Inferior parietal cortex (tissue), 1 donor: ENCODE data around the gene XCL2.

Source experiments
- DNase-seq: peaks from one replicate; pipeline ENCODE4 v3.0.0-alpha.2; 2016; ENCODE audit errors: extremely low spot score

Gene XCL2

DNA sequence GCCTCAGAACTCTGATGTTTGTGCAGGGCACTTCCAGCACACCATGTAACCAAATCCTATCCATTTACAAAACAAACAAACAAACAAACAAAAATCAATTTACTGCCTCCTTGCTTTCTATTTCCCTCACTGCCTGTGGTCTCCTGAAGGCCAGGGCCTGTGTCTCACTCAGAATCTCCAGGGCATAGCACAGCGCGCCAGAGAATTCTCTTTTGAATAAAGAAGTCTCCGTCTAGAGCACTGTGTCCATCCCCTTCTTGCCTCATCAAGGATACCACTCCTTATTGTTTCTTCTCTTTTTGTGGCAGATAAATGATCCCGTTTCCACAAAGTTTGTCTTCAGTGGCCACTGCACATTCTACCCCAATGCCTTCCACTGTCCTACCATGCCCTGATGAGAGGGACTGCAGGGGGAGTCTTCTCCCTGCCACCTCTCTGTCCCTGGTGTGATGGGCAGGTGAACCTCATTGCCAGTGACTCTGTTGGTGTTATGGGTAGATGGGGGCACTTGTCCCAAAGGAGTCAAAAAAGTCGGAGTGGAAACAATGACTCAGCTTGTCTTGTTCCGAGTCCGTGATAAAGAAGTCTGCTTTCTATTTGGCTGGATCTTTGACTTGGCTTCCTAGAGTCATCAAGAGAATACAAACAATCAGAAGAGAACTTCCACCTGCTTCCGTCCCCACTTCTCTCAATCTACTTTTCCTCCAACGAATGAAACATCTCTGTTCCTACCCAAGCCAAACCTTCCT is 30.0 kb downstream of the XCL2 start:
- no peak for DNase-seq

DNA sequence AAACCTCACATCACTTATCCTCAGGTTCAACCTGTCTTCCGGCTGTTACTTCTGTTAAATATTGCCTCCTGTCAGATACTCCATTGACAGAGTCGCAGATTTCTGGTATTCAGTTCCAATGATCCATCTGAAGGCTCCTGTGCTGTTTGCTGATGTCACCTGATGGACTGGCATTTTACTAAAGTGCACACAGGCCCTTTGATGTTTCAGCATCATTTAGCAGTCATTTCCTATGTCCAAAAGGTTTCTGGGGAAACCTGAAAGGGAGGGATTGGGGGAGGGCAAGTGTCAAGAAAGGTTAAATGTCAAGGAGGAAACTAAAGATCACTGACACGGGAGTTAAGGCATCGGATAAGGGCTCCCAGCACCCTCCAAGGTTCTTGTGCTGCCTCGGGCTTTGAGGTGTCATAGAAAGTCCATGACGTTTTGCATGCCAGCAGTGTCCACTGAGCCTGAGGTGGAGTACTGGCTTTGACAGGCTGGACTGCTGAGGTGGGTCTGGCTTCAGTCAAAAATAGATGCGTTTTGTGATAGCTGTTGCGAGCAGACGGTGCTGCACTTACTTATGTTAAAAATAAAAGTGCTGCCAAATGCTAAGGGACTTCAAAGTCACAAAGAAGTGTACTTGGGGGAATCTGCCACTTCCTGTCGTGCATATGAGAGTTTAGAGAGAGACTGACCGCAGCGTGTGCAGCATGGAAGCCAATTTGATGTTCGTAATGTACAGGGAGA is 30.8 kb downstream of the XCL2 start:
- no peak for DNase-seq

DNA sequence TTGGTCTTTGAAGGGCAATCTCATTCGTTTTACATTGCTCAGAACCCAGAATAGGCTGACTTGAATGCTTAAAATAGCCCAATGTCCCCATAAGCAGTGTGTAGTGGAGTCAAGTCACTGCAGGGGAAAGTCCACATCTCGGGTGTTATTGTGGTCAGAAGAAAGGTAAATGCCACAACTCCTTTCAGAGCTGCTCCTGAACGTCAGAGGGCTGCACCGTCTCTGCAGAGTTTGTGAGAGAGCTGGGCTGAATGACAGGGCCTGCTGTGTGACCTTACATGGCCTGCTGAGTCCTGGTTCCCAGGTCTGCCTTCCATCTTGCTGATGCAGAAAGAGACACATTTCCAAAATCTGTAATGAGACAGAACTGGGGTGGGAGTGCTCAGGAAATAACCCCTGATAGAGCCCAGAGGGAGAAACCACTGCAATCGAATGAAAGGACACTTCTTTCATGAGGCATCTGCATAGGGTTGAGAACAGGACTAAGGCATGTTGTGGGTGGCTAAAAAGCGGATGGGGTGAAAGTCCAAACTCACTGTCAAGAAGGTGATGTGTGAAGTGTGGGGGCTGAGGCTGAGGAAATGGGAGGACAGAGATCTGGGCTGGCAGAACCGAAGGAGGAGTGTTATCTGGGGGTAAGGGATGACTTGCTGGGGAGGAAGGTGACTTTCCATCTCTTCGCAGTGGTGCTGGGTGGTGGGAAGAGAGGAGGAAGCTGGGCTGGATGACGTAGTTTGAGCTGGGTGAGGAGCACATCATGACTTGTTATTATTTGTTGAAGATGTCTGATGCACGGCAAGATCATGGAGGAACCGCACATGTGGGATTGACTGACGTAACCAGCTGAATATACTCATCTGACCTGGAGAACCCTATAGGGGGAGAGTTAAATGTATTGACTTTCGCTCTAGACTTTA is 33.7 kb downstream of the XCL2 start:
- no peak for DNase-seq

DNA sequence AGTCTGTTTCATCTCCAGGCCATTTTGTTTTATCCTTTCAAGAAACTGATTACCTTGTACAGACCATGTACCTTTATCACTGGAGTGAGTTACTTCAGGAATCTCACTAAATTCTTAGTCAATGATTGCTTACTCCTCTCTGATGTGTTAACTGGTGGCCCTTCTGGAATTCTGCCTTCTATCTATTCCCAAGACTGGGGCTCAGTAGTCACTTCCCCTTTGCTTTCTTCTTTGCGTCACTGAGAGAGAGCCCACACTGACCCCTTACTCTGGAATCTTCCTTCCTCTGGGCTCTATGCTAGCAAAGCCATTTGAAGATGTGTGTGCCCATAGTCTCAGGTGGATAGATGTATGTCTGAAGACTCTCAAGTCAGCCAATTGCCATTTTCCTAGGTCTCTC is 34.6 kb downstream of the XCL2 start:
- no peak for DNase-seq

DNA sequence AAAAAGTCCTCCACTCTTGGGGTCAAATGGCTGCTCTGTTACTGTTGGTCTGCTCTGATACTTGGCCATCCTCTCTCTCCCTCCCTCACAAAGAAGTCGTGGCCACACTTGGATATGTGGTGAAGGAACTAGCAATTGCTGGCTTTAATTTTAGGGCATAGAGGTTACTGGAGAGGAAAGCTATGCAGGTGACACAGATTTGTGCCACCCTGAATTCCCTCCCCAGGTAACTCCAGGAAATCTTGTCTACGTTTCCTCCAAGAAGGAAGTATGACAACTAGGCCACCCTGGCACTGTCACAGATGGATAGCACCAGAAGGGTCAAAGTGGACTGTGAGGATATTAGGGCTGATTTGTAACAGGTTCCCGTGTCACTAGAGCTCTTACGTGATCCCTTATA is 36.0 kb downstream of the XCL2 start:
- no peak for DNase-seq

DNA sequence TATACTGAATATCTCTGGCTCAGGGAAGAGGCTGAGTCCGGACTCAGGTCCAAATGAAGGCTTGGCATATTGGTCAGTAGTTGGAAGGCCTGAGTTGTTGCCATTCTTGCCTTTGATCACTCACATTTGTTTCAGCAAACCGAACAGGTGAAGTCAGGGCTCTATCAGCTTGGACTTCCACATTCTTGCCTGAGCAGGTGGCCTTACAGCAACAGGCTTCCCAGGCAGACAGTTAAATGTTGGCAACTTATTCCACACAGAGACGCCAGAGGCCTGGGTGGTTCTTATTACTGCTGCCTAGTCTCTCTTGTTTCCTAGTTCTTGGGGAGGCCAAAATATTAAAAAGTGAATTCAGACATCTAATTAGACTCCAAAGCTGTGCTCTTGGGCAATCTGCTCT is 36.6 kb downstream of the XCL2 start:
- no peak for DNase-seq

DNA sequence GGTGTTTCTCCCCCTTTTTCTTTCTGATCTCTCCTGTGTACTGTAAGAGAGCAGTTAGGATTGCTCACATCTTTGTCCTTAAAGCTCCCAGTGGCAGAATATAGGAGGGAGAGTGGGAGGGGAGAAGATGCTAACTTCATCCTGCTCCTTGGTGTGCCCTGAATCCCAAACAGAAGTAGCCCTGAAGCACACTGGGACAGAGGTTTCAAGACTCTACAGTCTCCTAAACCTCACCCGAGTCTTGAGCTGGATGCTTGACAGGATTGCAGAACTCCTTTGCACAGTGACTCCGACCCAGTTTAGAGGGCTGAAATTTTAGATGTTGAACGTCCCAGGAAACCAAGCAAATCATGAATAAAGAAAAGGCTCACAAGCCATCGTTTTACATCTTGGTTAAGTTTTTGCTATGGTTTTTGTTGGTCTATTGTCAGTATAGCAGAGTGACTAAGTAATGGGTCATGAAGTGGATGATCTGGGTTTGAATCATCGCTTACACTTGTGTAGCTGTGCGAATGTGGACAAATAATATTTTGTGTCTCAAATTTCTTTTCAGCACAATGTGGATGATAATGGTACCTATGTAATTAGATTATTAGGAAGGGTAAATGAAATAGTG is 37.5 kb downstream of the XCL2 start:
- DNase-seq, result no peak

DNA sequence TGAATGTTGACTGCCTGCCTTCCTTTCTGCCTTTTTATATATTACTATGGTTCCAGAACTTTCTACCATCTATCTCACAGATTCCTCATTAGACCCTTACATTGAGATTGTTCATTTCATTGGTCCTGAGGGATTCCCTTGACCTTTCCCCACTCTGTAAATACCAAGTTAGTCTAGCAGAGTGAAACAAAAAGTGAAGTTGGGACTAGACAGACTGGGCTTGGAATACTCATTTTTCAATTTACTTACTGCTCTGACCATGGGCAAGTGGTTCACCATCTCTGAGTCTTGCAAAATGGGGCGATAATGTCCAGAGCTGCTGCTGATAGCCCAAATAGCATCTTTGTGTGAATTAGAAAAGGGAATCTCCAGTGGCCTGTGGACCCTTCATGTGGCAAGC is 38.8 kb downstream of the XCL2 start:
- DNase-seq, result no peak

DNA sequence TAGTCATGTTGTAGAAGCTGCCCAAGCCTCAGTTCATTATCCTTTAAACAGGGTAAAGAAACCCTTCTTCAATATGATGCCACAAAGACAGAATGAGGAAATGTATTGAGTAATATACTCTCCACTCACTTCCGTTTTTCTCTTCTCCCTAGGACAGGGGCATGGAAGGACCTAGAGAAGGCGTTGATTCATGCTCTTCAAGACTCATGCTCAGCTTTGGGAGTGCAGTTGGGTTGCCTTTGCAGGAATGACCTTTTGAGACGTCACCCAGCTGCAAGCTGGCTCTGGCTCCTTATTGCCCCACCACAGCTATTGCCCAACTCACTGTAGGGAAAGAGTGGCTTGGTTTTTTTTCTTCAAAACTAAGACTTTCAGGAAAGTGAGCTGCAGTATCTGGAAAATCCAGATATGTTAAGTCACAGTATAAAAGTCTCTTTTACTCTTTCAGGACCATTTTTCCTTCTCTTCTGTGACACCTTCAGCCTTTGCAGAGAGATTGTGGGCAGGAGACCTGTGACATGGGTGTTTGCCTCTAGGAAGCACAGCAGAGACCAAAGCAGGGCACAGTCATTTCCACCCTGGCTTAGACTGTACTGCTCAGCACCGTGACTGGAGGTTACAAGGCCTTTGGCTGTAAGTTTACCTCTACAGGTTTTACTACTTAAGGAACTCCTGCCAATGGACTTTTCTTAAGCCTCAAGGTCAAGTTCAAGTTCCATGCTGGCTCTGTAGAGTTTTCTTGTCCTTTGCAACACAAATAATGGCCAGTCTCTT is 39.5 kb downstream of the XCL2 start:
- DNase-seq, result peak; percentile 22

DNA sequence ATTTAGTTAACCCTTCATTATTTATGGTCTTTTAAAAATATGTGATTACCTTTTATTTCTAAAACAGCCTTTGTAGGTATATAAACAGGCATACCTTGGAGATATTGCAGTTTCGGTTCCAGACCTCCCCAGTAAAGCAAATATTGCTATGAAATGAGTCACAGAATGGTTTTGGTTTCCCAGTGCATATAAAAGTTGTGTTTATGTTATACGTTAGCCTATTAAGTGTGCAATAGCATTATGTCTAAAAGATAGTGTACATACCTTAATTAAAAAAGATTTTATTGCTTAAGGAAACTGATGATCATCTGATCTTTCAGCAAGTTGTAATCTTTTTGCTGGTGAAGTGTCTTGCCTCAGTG is 44.1 kb downstream of the XCL2 start:
- no peak for DNase-seq

DNA sequence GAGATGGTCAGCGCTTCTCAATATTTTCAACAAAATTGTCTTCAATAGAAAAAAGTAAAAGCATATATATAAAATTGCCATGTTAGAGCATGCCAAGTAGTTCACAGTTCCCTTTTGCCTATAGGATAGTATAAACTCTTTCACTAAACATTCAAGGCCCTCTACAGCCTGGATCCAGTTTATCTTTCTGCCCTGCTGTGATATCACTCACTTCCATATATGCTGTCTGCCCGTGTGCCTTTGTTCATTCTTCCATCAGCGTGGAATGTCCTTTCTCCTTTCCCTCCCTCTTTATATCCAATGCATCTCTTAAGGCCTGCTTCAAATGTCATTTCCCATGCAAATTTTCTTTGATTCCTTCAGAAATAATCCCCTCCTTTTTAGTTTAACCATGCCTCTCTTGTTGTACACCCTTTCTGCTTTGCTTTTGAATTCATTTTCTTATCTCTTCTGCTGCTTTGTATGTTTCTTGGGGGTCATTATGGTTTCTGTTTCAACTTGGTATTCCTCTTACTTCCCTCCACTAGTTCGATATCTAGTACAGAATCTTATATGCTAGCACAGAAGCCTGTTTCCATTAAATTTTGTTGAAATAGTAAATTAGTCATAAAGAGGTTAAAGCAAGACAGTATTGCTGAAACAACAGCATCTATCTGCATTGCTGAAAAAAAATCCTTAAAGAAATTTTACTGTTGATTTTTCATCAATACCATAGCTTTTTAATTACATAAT is 44.7 kb downstream of the XCL2 start:
- no peak for DNase-seq

DNA sequence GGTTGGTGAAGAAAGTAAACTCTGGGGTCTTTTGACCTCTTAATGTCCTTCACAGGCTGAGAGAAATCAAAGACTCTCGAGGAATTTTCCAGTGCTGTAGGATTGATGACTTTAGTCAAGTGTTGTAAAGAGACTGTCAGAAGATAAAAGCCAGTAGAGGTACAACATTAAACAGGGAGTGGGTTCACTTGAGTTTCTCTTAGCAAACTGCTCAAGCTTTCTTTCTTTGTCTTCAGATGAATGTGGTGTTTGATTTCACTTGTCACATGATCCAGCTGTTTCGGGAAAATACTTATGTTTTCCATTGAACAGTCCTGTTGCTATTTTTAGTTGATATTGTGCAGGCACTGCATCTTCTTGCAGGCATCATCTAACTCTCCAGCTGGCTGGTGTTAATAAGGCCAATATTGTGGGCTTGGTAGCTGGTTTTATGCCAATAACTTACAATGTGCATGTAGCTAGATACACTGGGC is 45.6 kb downstream of the XCL2 start:
- DNase-seq, result no peak

DNA sequence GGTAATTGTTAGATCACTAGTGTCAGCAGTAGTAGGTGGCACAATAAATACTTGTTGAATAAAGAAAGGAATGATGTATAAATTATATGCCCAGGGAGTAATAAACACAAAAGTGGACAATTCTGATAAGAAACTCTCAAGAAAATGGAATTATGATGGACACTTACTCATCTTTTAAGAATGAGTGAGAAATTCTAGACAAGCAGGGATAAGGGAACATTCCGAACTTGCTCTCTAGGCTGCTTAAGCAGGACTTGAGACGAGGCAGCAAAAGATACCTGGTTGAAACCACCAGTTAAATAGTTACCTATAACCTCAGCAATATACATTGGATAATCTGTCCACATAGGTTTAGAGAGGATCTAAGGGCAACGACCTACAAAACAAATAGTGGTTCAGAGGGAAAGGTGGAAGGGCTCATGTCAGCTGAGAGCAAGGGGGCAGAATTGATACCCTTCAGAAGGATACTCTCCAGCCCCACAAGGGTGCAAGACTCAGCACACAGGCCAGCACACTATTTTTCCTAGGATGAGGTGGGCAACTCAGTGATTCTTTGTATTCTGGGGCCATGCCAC is 46.3 kb downstream of the XCL2 start:
- DNase-seq, result no peak

DNA sequence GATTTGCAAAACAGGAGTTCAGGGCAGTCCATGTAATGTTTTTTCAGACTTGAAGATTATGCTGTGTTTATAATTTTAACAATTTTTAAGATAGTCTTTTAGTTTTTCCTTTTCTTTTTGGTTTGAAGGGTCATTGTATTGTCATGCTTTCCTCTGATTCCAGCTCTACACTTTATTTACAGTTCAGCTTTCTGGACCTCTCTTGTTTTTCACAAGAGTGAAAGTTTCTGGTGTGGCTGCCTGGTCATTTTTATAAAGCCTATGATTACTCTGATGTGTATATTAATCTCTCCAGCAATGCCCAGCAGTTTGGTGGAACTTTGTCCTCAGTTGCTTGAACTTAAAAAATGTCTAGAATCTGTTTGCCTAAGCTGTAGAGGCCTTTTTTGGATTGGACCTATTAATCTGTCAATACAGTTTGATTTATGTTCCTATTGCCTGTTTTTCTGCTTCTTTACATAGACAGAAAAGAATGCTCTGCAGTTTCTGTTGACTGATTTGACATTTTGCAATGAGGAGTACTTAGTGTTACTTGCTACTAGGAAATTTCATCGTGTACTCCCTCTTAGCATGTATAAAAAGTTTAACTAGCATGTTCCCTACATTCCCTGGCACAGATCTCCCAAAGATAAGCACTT is 52.2 kb downstream of the XCL2 start:
- DNase-seq, result no peak
